ENCODE measurements around the gene POLR2E. TPM values are rescaled to one million over a fixed set of nuclear protein-coding genes. Genes with fewer than 3 reads are reported as not detected.

Gene POLR2E
- total RNA-seq, 1 donor from 2014 or later: 173 TPM

GRCh38 chr19:1101337-1101698 lies 6.1 kb upstream of the POLR2E start:
- DNase-seq (no peak), ATAC-seq (ENCODE audit: low read depth) (no peak)
- H3K9me3 Mint-ChIP-seq: no peaks in the 10 kb centered on the region
- no peak for TF ChIP-seq CTCF (IDR thresholded peaks at IDR 0.05)
- H3K4me1 Mint-ChIP-seq: peaks cover 49% of the 10 kb centered on the region
- H3K4me3 Mint-ChIP-seq: peak overlapping the region; percentile 32
- H3K27ac Mint-ChIP-seq: peak overlapping the region; percentile 24
- intact Hi-C loops (cut with micrococcal nuclease): loop anchor here (5.0 to 10.0 kb wide), 2 partner anchors 71 to 177 kb away; partner anchors contain the start of genes ARID3A and SBNO2
- H3K36me3 Mint-ChIP-seq (ENCODE audit: low read depth): peaks cover 2% of the 10 kb centered on the region
- ChIA-PET CTCF (interaction anchor here (1.6 kb wide), 1 partner anchor 72 kb away, joined by 3 read pairs; no protein-coding TSS in a partner anchor), POLR2A (interaction anchor here (0.5 to 1.7 kb wide), 14 partner anchors 8 to 193 kb away, joined by 3 to 8 read pairs (median 4); partner anchors contain the start of genes ABCA7, ARHGAP45, CIRBP and CNN2)
- H3K27me3 Mint-ChIP-seq: no peaks in the 10 kb centered on the region

GRCh38 chr19:1098177-1099051 lies 3.2 kb upstream of the POLR2E start:
- CTCF ChIA-PET: no interaction called here
- intact Hi-C loops (cut with micrococcal nuclease): no loop called here
- H3K4me1 Mint-ChIP-seq: peaks cover 64% of the 10 kb centered on the region

GRCh38 chr19:1097810-1098176 lies 2.6 kb upstream of the POLR2E start:
- Mint-ChIP-seq H3K4me3 (no peak overlapping the region), H3K27ac (no peak overlapping the region), H3K9me3 (no peaks in the 10 kb centered on the region), H3K4me1 (peaks cover 64% of the 10 kb centered on the region), H3K36me3 (ENCODE audit: low read depth) (peaks cover 12% of the 10 kb centered on the region), H3K27me3 (no peaks in the 10 kb centered on the region)
- intact Hi-C loops (cut with micrococcal nuclease): no loop called here
- ChIA-PET POLR2A (interaction anchor here (1.0 to 1.4 kb wide), 4 partner anchors 16 to 33 kb away, joined by 3 to 5 read pairs (median 4); partner anchors contain the start of gene ARHGAP45), CTCF (no interaction called here)
- no peak for TF ChIP-seq CTCF (IDR thresholded peaks at IDR 0.05)
- ATAC-seq (ENCODE audit: low read depth) (no peak), DNase-seq (no peak)

More at GRCh38 chr19:1098177-1099051, 3.2 kb upstream of the POLR2E start:
- no peaks in the 10 kb centered on the region for H3K27me3 Mint-ChIP-seq
- no peak overlapping the region for H3K27ac Mint-ChIP-seq
- no peak for TF ChIP-seq CTCF (IDR thresholded peaks at IDR 0.05)
- no peak for DNase-seq
- POLR2A ChIA-PET: interaction anchor here (0.7 to 1.3 kb wide), 4 partner anchors 15 to 34 kb away, joined by 3 to 4 read pairs (median 3); no protein-coding TSS in a partner anchor
- peaks cover 8% of the 10 kb centered on the region for H3K36me3 Mint-ChIP-seq (ENCODE audit: low read depth)
- no peaks in the 10 kb centered on the region for H3K9me3 Mint-ChIP-seq
- no peak overlapping the region for H3K4me3 Mint-ChIP-seq
- no peak for ATAC-seq (ENCODE audit: low read depth)

GRCh38 chr19:1094655-1094977 lies 559 bp downstream of the POLR2E start:
- Mint-ChIP-seq H3K4me3 (peak overlapping the region; percentile 90), H3K36me3 (ENCODE audit: low read depth) (peaks cover 21% of the 10 kb centered on the region), H3K4me1 (peaks cover 40% of the 10 kb centered on the region), H3K9me3 (no peaks in the 10 kb centered on the region), H3K27ac (peak overlapping the region; percentile 84), H3K27me3 (no peaks in the 10 kb centered on the region)
- no peak for ATAC-seq (ENCODE audit: low read depth)
- no peak for TF ChIP-seq CTCF (IDR thresholded peaks at IDR 0.05)
- POLR2A ChIA-PET: interaction anchor here (0.5 to 2.9 kb wide), 10 partner anchors 10 to 343 kb away, joined by 3 to 48 read pairs (median 6); partner anchors contain the start of genes ABCA7, ARHGAP45, CIRBP and RNU6-2
- intact Hi-C loops (cut with micrococcal nuclease): loop anchor here (2.0 kb wide), 1 partner anchor 56 kb away; no protein-coding TSS in a partner anchor
- no peak for DNase-seq
- CTCF ChIA-PET: interaction anchor here (0.7 kb wide), 1 partner anchor 30 kb away, joined by 5 read pairs; no protein-coding TSS in a partner anchor
